ENCODE data around the gene CADM1. TPM values are rescaled to one million over a fixed set of nuclear protein-coding genes. Genes with fewer than 3 reads are reported as not detected.

The CADM1 gene
- polyA plus RNA-seq (6.9 to 9.5 TPM (median 8.3 TPM) in 3 replicates), polyA minus RNA-seq (7.8 to 26.4 TPM (median 8.9 TPM) in 3 replicates)
- polyA plus RNA-seq (2011; ENCODE audit: low read depth), result 7.0 TPM
- 3.5 and 7.5 TPM in 2 replicates for polyA plus RNA-seq (2011; cell fraction: cytosol; rRNA removed)
- 9.4 and 11.9 TPM in 2 replicates for polyA plus RNA-seq (2011; cell fraction: nucleus; rRNA removed)
- polyA plus RNA-seq (2012; ENCODE audit: low replicate concordance), result 7.0 and 7.4 TPM in 2 replicates
- 4.6 TPM for polyA minus RNA-seq (2011; cell fraction: cytosol; rRNA and poly(A)+ RNA removed)
- 14.8 and 21.3 TPM in 2 replicates for polyA minus RNA-seq (2011; cell fraction: nucleus; rRNA and poly(A)+ RNA removed)

DNA sequence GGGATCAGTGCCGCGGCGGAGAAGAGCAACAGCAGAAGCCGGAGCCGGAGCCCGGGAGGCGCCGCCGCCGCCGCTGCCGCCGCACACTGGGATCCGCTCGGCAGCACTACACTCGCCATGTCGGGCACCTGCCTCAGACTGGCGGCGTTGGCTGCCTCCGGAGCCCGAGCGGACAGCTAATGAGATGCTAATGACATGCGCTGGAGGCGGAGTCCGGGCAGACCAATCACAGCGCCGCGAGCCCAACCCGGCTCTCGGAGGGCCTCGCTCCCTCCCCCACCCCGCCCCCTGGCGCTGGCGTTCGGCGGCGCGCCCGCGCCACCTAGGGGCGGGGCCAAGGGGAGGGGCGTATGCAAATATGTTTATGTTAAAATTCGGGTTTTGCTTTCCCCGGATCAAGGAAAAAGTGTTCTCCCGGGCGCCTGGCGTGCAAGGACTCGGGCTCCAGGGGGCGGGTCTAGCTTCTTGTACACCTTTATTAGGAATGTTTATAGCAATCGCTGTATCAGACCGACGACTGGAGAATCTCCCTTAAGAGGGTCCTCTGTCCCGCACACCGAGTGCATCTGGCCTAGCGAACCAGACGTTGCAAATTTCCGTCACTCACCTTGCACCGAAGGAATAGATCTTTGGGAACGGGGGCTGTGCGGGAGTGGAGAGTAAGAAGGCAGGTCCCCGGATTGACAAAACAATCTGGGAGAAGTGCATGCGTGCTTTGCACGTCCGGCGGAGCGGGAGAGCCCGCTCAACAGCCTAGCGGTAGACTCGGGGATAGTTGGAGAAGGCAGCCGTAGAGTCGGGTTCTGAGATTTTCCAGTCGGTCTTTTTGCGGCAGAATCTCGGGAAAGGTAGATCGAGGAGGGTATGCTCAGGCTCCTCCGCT, at the start of gene CADM1:
CADM1 (minus strand) TSS at position 140 of the 883 bp plus-strand sequence.
- H3K27ac ChIP-seq (ENCODE audit: control insufficient read depth, insufficient read depth, low read length), result peak within 1 kb of the TSS; percentile 60
- no peaks in the 10 kb centered on the region for H3K79me2 ChIP-seq (ENCODE audit: control insufficient read depth, insufficient read depth, low read length)
- DNase-seq (ENCODE audit: low read depth, low spot score) (peak; percentile 50), FAIRE-seq (peak; percentile 77)
- H4K20me1 ChIP-seq (ENCODE audit: control insufficient read depth, extremely low read depth, insufficient read depth, low read length), result no peaks in the 10 kb centered on the region
- dilution Hi-C loops (cut with MboI; ENCODE audit: extremely low pct_ligation_motif_present, low sequenced_read_pairs), result no loop called here
- no peaks in the 10 kb centered on the region for H3K9me1 ChIP-seq (ENCODE audit: control insufficient read depth, extremely low read depth, insufficient read depth, low read length)
- H3K9me3 ChIP-seq (ENCODE audit: control insufficient read depth, low read depth, low read length), result no peaks in the 10 kb centered on the region
- H3K9ac ChIP-seq (ENCODE audit: control insufficient read depth, extremely low read depth, insufficient read depth, low read length), result peak within 1 kb of the TSS; percentile 73
- H3K36me3 ChIP-seq (ENCODE audit: control insufficient read depth in 2 of 2, extremely low read depth in 1 of 2, insufficient read depth in 2 of 2, low read length in 2 of 2), result no peaks in the 10 kb centered on the region
- peak within 1 kb of the TSS; percentile 98 for H3K4me2 ChIP-seq (ENCODE audit: control insufficient read depth, extremely low read depth, insufficient read depth, low read depth, low read length)
- H3K4me1 ChIP-seq (ENCODE audit: control insufficient read depth, extremely low read depth, insufficient read depth, low read length), result peaks cover 22% of the 10 kb centered on the region
- H3K4me3 ChIP-seq (ENCODE audit: control insufficient read depth in 2 of 3, extremely low read depth in 1 of 3, insufficient read depth in 2 of 3, low read depth in 1 of 3, low read length in 3 of 3), result peak within 1 kb of the TSS; percentile 45 to 97 (median 90)
- TF ChIP-seq, protein P1, sequence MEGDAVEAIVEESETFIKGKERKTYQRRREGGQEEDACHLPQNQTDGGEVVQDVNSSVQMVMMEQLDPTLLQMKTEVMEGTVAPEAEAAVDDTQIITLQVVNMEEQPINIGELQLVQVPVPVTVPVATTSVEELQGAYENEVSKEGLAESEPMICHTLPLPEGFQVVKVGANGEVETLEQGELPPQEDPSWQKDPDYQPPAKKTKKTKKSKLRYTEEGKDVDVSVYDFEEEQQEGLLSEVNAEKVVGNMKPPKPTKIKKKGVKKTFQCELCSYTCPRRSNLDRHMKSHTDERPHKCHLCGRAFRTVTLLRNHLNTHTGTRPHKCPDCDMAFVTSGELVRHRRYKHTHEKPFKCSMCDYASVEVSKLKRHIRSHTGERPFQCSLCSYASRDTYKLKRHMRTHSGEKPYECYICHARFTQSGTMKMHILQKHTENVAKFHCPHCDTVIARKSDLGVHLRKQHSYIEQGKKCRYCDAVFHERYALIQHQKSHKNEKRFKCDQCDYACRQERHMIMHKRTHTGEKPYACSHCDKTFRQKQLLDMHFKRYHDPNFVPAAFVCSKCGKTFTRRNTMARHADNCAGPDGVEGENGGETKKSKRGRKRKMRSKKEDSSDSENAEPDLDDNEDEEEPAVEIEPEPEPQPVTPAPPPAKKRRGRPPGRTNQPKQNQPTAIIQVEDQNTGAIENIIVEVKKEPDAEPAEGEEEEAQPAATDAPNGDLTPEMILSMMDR (optimal IDR thresholded peaks at IDR 0.05 in 1 of 3, IDR thresholded peaks at IDR 0.05 in 1 of 3, conservative IDR thresholded peaks at IDR 0.05 in 1 of 3; ENCODE audit: extremely low read depth in 1 of 3, insufficient read depth in 2 of 3, low read length in 3 of 3), result peak; percentile 54 to 68 (median 65)
- no peak for TF ChIP-seq EZH2 (IDR thresholded peaks at IDR 0.05; ENCODE audit: low read length)
- peaks cover 12% of the 10 kb centered on the region for H3K27me3 ChIP-seq (ENCODE audit: control insufficient read depth, extremely low read depth, insufficient read depth, low read length)
- H2AFZ ChIP-seq (ENCODE audit: control insufficient read depth, low read length), result peak within 1 kb of the TSS; percentile 100

DNA sequence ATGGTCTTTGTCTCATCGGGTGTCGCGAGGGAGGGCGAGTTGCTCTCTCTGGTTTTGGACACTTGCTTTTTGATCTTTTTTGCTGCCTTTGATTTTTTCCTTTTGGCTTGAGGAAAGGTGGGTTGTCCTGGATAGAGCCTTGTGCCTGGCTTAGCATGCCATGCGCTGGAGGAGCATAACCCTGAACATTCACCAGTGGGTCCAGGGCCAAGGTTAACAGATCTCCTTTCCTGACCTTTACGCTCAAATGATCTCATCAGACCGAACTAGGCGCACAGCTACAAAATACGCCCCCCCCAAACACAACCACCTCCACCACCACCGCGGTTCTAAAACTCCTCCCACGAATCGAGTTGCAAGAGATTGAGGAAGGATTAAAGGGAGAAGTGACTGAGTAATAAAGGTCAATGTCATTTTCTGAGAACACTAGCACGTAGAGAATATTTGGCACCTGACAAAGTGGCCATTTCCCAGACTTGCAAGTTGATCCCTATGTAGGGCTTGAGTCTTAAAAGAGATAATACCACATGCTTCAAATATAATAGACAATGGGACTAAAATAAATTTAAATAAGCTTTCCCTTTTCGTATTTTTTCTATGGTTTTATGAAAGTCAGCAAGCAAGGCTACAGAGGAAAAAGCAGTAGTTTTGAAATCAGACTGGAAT, 48.7 kb upstream of the CADM1 start:
- H3K4me1 ChIP-seq (ENCODE audit: control insufficient read depth, extremely low read depth, insufficient read depth, low read length), result no peaks in the 10 kb centered on the region
- no peaks in the 10 kb centered on the region for H3K9me3 ChIP-seq (ENCODE audit: control insufficient read depth, low read depth, low read length)
- DNase-seq (ENCODE audit: low read depth, low spot score) (no peak), FAIRE-seq (no peak)
- H3K9ac ChIP-seq (ENCODE audit: control insufficient read depth, extremely low read depth, insufficient read depth, low read length), result no peak overlapping the region
- H4K20me1 ChIP-seq (ENCODE audit: control insufficient read depth, extremely low read depth, insufficient read depth, low read length), result no peaks in the 10 kb centered on the region
- H3K27me3 ChIP-seq (ENCODE audit: control insufficient read depth, extremely low read depth, insufficient read depth, low read length), result no peaks in the 10 kb centered on the region
- H3K79me2 ChIP-seq (ENCODE audit: control insufficient read depth, insufficient read depth, low read length), result no peaks in the 10 kb centered on the region
- no peak overlapping the region for H2AFZ ChIP-seq (ENCODE audit: control insufficient read depth, low read length)
- no peak overlapping the region for H3K4me3 ChIP-seq (ENCODE audit: control insufficient read depth in 2 of 3, extremely low read depth in 1 of 3, insufficient read depth in 2 of 3, low read depth in 1 of 3, low read length in 3 of 3)
- TF ChIP-seq, protein P1 (optimal IDR thresholded peaks at IDR 0.05 in 1 of 3, IDR thresholded peaks at IDR 0.05 in 1 of 3, conservative IDR thresholded peaks at IDR 0.05 in 1 of 3; ENCODE audit: extremely low read depth in 1 of 3, insufficient read depth in 2 of 3, low read length in 3 of 3), result no peak
- no peak for TF ChIP-seq EZH2 (IDR thresholded peaks at IDR 0.05; ENCODE audit: low read length)
- H3K9me1 ChIP-seq (ENCODE audit: control insufficient read depth, extremely low read depth, insufficient read depth, low read length), result no peaks in the 10 kb centered on the region
- no peaks in the 10 kb centered on the region for H3K36me3 ChIP-seq (ENCODE audit: control insufficient read depth in 2 of 2, extremely low read depth in 1 of 2, insufficient read depth in 2 of 2, low read length in 2 of 2)
- no peak overlapping the region for H3K27ac ChIP-seq (ENCODE audit: control insufficient read depth, insufficient read depth, low read length)
- no peak overlapping the region for H3K4me2 ChIP-seq (ENCODE audit: control insufficient read depth, extremely low read depth, insufficient read depth, low read depth, low read length)
- dilution Hi-C loops (cut with MboI; ENCODE audit: extremely low pct_ligation_motif_present, low sequenced_read_pairs), result no loop called here

All from keratinocyte (primary cell).